Stimulated activated CD4-positive, alpha-beta T cell treated with anti-CD3 and anti-CD28 coated beads, Interleukin-12 subunit alpha, Interleukin-12 subunit beta, amount 100 ng/mL, for 24 hours (primary cell): ENCODE measurements around the gene AKAIN1.

Experiments used
- DNase-seq, 2 experiments: peaks; one replicate each; pipeline ENCODE4 v3.0.0-alpha.2; 2020; ENCODE audit warnings: low read depth in 2 of 2

The AKAIN1 gene

GRCh38 chr18:5162111-5162510, 34.9 kb downstream of the AKAIN1 start:
- DNase-seq = no peak

GRCh38 chr18:5159080-5159479, 38.0 kb downstream of the AKAIN1 start:
- no peak for DNase-seq

GRCh38 chr18:5158587-5158986, 38.5 kb downstream of the AKAIN1 start:
- DNase-seq = no peak

GRCh38 chr18:5158172-5158571, 38.9 kb downstream of the AKAIN1 start:
- no peak for DNase-seq

GRCh38 chr18:5155907-5156287, 41.2 kb downstream of the AKAIN1 start:
- no peak for DNase-seq

- DNase-seq = no peak
Observed at GRCh38 chr18:5155218-5155906, 41.7 kb downstream of the AKAIN1 start.

- no peak for DNase-seq
Observed at GRCh38 chr18:5152343-5153020, 44.6 kb downstream of the AKAIN1 start.

- no peak for DNase-seq
Observed at GRCh38 chr18:5150894-5151293, 46.2 kb downstream of the AKAIN1 start.

GRCh38 chr18:5146093-5146492, 51.0 kb downstream of the AKAIN1 start:
- no peak for DNase-seq

- DNase-seq = no peak
Observed at GRCh38 chr18:5145168-5145825, 51.8 kb downstream of the AKAIN1 start.

- DNase-seq = no peak
Observed at GRCh38 chr18:5144629-5145028, 52.4 kb downstream of the AKAIN1 start.

GRCh38 chr18:5142859-5143258, 54.2 kb downstream of the AKAIN1 start:
- no peak for DNase-seq

- no peak for DNase-seq
Observed at GRCh38 chr18:5142131-5142530, 54.9 kb downstream of the AKAIN1 start.

GRCh38 chr18:5137261-5137660, 59.8 kb downstream of the AKAIN1 start:
- no peak for DNase-seq

- DNase-seq = no peak
Observed at GRCh38 chr18:5132987-5133386, 64.1 kb downstream of the AKAIN1 start.

GRCh38 chr18:5122272-5122671, 74.8 kb downstream of the AKAIN1 start:
- no peak for DNase-seq

- DNase-seq = no peak
Observed at GRCh38 chr18:5110266-5110665, 86.8 kb downstream of the AKAIN1 start.

GRCh38 chr18:5107988-5108387, 89.1 kb downstream of the AKAIN1 start:
- no peak for DNase-seq

GRCh38 chr18:5106730-5107129, 90.3 kb downstream of the AKAIN1 start:
- no peak for DNase-seq

GRCh38 chr18:5104246-5104645, 92.8 kb downstream of the AKAIN1 start:
- no peak for DNase-seq

GRCh38 chr18:5103693-5104092, 93.4 kb downstream of the AKAIN1 start:
- DNase-seq = no peak

GRCh38 chr18:5103286-5103685, 93.8 kb downstream of the AKAIN1 start:
- no peak for DNase-seq

GRCh38 chr18:5097116-5097703, 99.8 kb downstream of the AKAIN1 start:
- DNase-seq = no peak
